ENCODE measurements around the gene CYP21A2. TPM values are rescaled to one million over a fixed set of nuclear protein-coding genes. Genes with fewer than 3 reads are reported as not detected.

Gene CYP21A2
- total RNA-seq, 1 donor from 2014 or later = not detected

DNA sequence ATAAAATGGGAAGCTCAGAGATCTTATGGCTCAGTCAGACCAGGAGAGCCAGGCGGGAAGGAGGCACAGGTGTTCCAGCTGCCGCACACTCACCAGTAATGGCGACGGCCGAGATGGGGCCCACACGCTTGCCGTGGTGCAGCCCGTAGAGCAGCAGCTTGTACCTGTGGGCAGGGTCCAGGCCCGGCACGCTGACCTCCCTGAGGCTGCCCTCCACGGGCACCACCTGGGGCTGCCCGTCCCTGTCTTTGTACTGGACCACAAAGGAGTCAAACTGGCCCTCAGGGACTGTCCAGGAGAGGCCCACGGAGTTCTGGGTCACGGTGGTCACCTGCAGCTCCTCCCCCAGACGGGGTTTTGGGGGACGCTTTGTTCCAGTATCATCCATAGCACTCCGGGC lies 31.2 kb downstream of the CYP21A2 start:
- no peak for DNase-seq (ENCODE audit: low read depth)
- no peak overlapping the region for H3K4me3 ChIP-seq (ENCODE audit: low read depth, low read length)
- no peaks in the 10 kb centered on the region for H3K36me3 ChIP-seq (ENCODE audit: control insufficient read depth, insufficient read depth, low read length)

GRCh38 chr6:32069878-32070515 lies 31.8 kb downstream of the CYP21A2 start:
- Histone ChIP-seq H3K27me3 (ENCODE audit: control insufficient read depth, insufficient read depth, low read length) (peaks cover 34% of the 10 kb centered on the region), H3K36me3 (ENCODE audit: control insufficient read depth, insufficient read depth, low read length) (no peaks in the 10 kb centered on the region), H3K4me3 (ENCODE audit: low read depth, low read length) (no peak overlapping the region)
- DNase-seq (ENCODE audit: low read depth) = no peak
- TF ChIP-seq, protein P1, sequence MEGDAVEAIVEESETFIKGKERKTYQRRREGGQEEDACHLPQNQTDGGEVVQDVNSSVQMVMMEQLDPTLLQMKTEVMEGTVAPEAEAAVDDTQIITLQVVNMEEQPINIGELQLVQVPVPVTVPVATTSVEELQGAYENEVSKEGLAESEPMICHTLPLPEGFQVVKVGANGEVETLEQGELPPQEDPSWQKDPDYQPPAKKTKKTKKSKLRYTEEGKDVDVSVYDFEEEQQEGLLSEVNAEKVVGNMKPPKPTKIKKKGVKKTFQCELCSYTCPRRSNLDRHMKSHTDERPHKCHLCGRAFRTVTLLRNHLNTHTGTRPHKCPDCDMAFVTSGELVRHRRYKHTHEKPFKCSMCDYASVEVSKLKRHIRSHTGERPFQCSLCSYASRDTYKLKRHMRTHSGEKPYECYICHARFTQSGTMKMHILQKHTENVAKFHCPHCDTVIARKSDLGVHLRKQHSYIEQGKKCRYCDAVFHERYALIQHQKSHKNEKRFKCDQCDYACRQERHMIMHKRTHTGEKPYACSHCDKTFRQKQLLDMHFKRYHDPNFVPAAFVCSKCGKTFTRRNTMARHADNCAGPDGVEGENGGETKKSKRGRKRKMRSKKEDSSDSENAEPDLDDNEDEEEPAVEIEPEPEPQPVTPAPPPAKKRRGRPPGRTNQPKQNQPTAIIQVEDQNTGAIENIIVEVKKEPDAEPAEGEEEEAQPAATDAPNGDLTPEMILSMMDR (IDR thresholded peaks at IDR 0.05; ENCODE audit: insufficient read depth, low read length, poor library complexity, severe bottlenecking) = no peak

More for the DNA sequence above, 31.2 kb downstream of the CYP21A2 start:
- TF ChIP-seq, protein P1 (IDR thresholded peaks at IDR 0.05; ENCODE audit: insufficient read depth, low read length, poor library complexity, severe bottlenecking) = no peak
- peaks cover 33% of the 10 kb centered on the region for H3K27me3 ChIP-seq (ENCODE audit: control insufficient read depth, insufficient read depth, low read length)

GRCh38 chr6:32070814-32071543 lies 32.8 kb downstream of the CYP21A2 start:
- Histone ChIP-seq H3K27me3 (ENCODE audit: control insufficient read depth, insufficient read depth, low read length) (peaks cover 41% of the 10 kb centered on the region), H3K36me3 (ENCODE audit: control insufficient read depth, insufficient read depth, low read length) (no peaks in the 10 kb centered on the region), H3K4me3 (ENCODE audit: low read depth, low read length) (no peak overlapping the region)
- TF ChIP-seq, protein P1 (IDR thresholded peaks at IDR 0.05; ENCODE audit: insufficient read depth, low read length, poor library complexity, severe bottlenecking) = no peak
- DNase-seq (ENCODE audit: low read depth) = no peak

DNA sequence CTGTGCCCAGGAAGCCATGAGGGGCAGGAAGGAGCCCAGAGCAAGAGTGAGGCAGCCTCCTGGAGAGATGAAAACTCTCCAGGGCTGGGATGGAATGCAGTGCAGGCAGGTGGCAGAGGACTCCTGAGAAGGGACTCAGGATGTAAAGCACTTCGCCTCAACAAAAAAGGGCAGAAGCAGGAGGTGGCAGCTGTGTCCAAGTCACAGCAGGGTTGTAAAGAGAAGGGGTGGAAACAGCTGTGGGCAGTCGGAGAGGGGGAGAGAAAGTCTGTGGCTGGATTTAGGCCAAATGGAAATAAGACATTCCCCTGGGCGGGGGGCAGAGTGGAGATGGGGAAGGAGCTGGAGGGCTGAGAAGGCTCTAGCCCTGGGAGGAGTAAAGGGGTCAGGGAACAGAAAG lies 34.9 kb downstream of the CYP21A2 start:
- no peak overlapping the region for H3K4me3 ChIP-seq (ENCODE audit: low read depth, low read length)
- DNase-seq (ENCODE audit: low read depth) = no peak
- TF ChIP-seq, protein P1 (IDR thresholded peaks at IDR 0.05; ENCODE audit: insufficient read depth, low read length, poor library complexity, severe bottlenecking) = no peak
- H3K27me3 ChIP-seq (ENCODE audit: control insufficient read depth, insufficient read depth, low read length) = peaks cover 38% of the 10 kb centered on the region
- H3K36me3 ChIP-seq (ENCODE audit: control insufficient read depth, insufficient read depth, low read length) = no peaks in the 10 kb centered on the region

- no peaks in the 10 kb centered on the region for H3K36me3 ChIP-seq (ENCODE audit: control insufficient read depth, insufficient read depth, low read length)
- TF ChIP-seq, protein P1 (IDR thresholded peaks at IDR 0.05; ENCODE audit: insufficient read depth, low read length, poor library complexity, severe bottlenecking) = no peak
- H3K27me3 ChIP-seq (ENCODE audit: control insufficient read depth, insufficient read depth, low read length) = peaks cover 34% of the 10 kb centered on the region
- no peak overlapping the region for H3K4me3 ChIP-seq (ENCODE audit: low read depth, low read length)
- no peak for DNase-seq (ENCODE audit: low read depth)
Measured at GRCh38 chr6:32073613-32074012, 35.4 kb downstream of the CYP21A2 start.
